Measurements from ENCODE around the gene CCDC102B. TPM values are rescaled to one million over a fixed set of nuclear protein-coding genes. Genes with fewer than 3 reads are reported as not detected.

The CCDC102B gene
- total RNA-seq, 1 experiment from 2014 or later: 0.92 TPM

DNA sequence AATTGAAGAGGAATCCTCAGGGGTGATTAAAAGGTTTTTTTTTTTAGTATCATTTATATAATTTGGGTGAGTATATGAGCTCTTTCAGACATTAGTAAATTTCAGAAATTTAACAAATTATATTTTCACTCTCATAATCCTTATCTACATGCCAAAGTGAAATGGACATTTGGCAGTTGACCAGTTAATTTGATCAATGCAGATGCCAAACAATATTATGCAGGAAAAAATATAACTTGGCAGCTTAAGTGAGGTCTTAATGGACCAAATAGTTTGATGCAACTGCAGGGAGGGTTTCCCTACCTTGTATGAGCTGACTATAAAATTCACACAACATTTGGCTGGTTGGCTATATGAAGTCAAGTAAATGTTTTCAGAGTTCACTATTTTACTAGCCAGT, 185.2 kb downstream of the CCDC102B start:
- TF ChIP-seq, protein P1, sequence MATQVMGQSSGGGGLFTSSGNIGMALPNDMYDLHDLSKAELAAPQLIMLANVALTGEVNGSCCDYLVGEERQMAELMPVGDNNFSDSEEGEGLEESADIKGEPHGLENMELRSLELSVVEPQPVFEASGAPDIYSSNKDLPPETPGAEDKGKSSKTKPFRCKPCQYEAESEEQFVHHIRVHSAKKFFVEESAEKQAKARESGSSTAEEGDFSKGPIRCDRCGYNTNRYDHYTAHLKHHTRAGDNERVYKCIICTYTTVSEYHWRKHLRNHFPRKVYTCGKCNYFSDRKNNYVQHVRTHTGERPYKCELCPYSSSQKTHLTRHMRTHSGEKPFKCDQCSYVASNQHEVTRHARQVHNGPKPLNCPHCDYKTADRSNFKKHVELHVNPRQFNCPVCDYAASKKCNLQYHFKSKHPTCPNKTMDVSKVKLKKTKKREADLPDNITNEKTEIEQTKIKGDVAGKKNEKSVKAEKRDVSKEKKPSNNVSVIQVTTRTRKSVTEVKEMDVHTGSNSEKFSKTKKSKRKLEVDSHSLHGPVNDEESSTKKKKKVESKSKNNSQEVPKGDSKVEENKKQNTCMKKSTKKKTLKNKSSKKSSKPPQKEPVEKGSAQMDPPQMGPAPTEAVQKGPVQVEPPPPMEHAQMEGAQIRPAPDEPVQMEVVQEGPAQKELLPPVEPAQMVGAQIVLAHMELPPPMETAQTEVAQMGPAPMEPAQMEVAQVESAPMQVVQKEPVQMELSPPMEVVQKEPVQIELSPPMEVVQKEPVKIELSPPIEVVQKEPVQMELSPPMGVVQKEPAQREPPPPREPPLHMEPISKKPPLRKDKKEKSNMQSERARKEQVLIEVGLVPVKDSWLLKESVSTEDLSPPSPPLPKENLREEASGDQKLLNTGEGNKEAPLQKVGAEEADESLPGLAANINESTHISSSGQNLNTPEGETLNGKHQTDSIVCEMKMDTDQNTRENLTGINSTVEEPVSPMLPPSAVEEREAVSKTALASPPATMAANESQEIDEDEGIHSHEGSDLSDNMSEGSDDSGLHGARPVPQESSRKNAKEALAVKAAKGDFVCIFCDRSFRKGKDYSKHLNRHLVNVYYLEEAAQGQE (IDR thresholded peaks at IDR 0.05; ENCODE audit: insufficient read depth in 1 of 2, low read depth in 2 of 2, low read length in 1 of 2): no peak
- TF ChIP-seq POLR2AphosphoS5 (IDR thresholded peaks at IDR 0.05; ENCODE audit: low read depth, low read length) (no peak), TCF7L2 (IDR thresholded peaks at IDR 0.05; ENCODE audit: low read depth, low read length) (no peak), SIN3A (IDR thresholded peaks at IDR 0.05; ENCODE audit: borderline replicate concordance, insufficient read depth, low read depth, low read length) (no peak)
- TF ChIP-seq, protein P2, sequence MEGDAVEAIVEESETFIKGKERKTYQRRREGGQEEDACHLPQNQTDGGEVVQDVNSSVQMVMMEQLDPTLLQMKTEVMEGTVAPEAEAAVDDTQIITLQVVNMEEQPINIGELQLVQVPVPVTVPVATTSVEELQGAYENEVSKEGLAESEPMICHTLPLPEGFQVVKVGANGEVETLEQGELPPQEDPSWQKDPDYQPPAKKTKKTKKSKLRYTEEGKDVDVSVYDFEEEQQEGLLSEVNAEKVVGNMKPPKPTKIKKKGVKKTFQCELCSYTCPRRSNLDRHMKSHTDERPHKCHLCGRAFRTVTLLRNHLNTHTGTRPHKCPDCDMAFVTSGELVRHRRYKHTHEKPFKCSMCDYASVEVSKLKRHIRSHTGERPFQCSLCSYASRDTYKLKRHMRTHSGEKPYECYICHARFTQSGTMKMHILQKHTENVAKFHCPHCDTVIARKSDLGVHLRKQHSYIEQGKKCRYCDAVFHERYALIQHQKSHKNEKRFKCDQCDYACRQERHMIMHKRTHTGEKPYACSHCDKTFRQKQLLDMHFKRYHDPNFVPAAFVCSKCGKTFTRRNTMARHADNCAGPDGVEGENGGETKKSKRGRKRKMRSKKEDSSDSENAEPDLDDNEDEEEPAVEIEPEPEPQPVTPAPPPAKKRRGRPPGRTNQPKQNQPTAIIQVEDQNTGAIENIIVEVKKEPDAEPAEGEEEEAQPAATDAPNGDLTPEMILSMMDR (IDR thresholded peaks at IDR 0.05): no peak
- no TSS peak for BruUV-seq (replicated peaks)
- no peaks in the 10 kb centered on the region for H3K9me3 ChIP-seq (ENCODE audit: control insufficient read depth, insufficient read depth, low read depth, low read length)
- DNase-seq (ENCODE audit: low read depth, low spot score): no peak
- in situ Hi-C loops (cut with HindIII; ENCODE audit: low pct_unique_long_range_greater_than_20kb, low sequenced_read_pairs) (no loop called here), intact Hi-C loops (cut with micrococcal nuclease; ENCODE audit: unreplicated experiment) (no loop called here)
- no peak overlapping the region for H3K4me3 ChIP-seq (ENCODE audit: low read depth in 2 of 2, low read length in 2 of 2)
- no peaks in the 10 kb centered on the region for H3K27me3 ChIP-seq (ENCODE audit: control insufficient read depth, insufficient read depth, low read length)
- ChIA-PET POLR2A (no interaction called here), CTCF (no interaction called here)
- H3K36me3 ChIP-seq (ENCODE audit: control insufficient read depth, insufficient read depth, low read length): no peaks in the 10 kb centered on the region
- ATAC-seq: no peak
- no peaks in the 10 kb centered on the region for H3K4me1 ChIP-seq (ENCODE audit: control insufficient read depth, insufficient read depth, low read length)
- H3K27ac ChIP-seq (ENCODE audit: low read length): no peak overlapping the region

DNA sequence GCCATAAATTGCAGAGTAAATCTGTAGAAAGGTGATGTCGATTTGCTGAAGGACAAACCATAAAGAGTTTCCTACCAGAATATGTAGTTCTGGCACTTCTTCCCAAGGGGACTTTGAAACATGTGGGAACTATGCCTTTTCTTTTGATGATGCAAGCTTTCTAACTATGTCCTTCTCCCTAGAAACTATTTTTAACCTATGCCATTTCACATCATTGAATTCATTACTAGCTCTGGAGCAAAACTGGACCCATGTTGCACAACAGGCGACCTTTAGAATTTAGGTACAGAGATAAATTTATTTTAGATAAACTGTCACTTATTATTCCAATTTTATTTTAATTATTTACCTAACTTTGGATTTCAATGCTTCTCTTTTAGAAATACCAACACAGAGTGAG, 186.5 kb downstream of the CCDC102B start:
- DNase-seq (ENCODE audit: low read depth, low spot score): no peak
- no TSS peak for BruUV-seq (replicated peaks)
- H3K9me3 ChIP-seq (ENCODE audit: control insufficient read depth, insufficient read depth, low read depth, low read length): no peaks in the 10 kb centered on the region
- CTCF ChIA-PET: no interaction called here
- in situ Hi-C loops (cut with HindIII; ENCODE audit: low pct_unique_long_range_greater_than_20kb, low sequenced_read_pairs) (no loop called here), intact Hi-C loops (cut with micrococcal nuclease; ENCODE audit: unreplicated experiment) (no loop called here)
- no peak for TF ChIP-seq POLR2AphosphoS5 (IDR thresholded peaks at IDR 0.05; ENCODE audit: low read depth, low read length)
- TF ChIP-seq SIN3A (IDR thresholded peaks at IDR 0.05; ENCODE audit: borderline replicate concordance, insufficient read depth, low read depth, low read length): no peak
- TF ChIP-seq, protein P1 (IDR thresholded peaks at IDR 0.05; ENCODE audit: insufficient read depth in 1 of 2, low read depth in 2 of 2, low read length in 1 of 2): no peak
- TF ChIP-seq, protein P2 (IDR thresholded peaks at IDR 0.05): no peak
- TF ChIP-seq TCF7L2 (IDR thresholded peaks at IDR 0.05; ENCODE audit: low read depth, low read length): no peak
- H3K27me3 ChIP-seq (ENCODE audit: control insufficient read depth, insufficient read depth, low read length): no peaks in the 10 kb centered on the region
- no peak overlapping the region for H3K4me3 ChIP-seq (ENCODE audit: low read depth in 2 of 2, low read length in 2 of 2)
- no peaks in the 10 kb centered on the region for H3K4me1 ChIP-seq (ENCODE audit: control insufficient read depth, insufficient read depth, low read length)
- no peak for ATAC-seq
- no peak overlapping the region for H3K27ac ChIP-seq (ENCODE audit: low read length)
- H3K36me3 ChIP-seq (ENCODE audit: control insufficient read depth, insufficient read depth, low read length): no peaks in the 10 kb centered on the region
- POLR2A ChIA-PET: no interaction called here

All from Panc1 (cell line).